ENCODE results near the gene UBE2E2. TPM values are rescaled to one million over a fixed set of nuclear protein-coding genes. Genes with fewer than 3 reads are reported as not detected.

Gene UBE2E2
- total RNA-seq, 4 donors from 2014 or later: 7.9 to 44.7 (median 26.6) TPM

- Histone ChIP-seq H3K36me3 (no peaks in the 10 kb centered on the region), H3K4me1 (peaks cover 9 to 17% of the 10 kb centered on the region in 2 donors), H3K27me3 (no peaks in the 10 kb centered on the region), H3K27ac (no peak overlapping the region), H3K4me3 (no peak overlapping the region), H3K9me3 (no peaks in the 10 kb centered on the region)
- DNase-seq (no peak), ATAC-seq (no peak)
- intact Hi-C loops (cut with DNase I; ENCODE audit: low total_unique reads): no loop called here
- in situ Hi-C loops (cut with MboI; ENCODE audit: low sequenced_read_pairs in 4 of 4): no loop called here
- TF ChIP-seq CTCF (IDR thresholded peaks at IDR 0.05 in 4 of 5, conservative IDR thresholded peaks at IDR 0.05 in 1 of 5) (no peak), POLR2A (IDR thresholded peaks at IDR 0.05) (no peak)
Measured at GRCh38 chr3:23552506-23552905, 349.4 kb downstream of the UBE2E2 start.

- Histone ChIP-seq H3K27ac (no peak overlapping the region), H3K9me3 (no peaks in the 10 kb centered on the region), H3K4me3 (no peak overlapping the region), H3K36me3 (no peaks in the 10 kb centered on the region), H3K4me1 (peaks cover 7 to 8% of the 10 kb centered on the region in 2 donors), H3K27me3 (no peaks in the 10 kb centered on the region)
- no peak for ATAC-seq
- intact Hi-C loops (cut with DNase I; ENCODE audit: low total_unique reads): no loop called here
- TF ChIP-seq CTCF (IDR thresholded peaks at IDR 0.05 in 4 of 5, conservative IDR thresholded peaks at IDR 0.05 in 1 of 5) (no peak), POLR2A (IDR thresholded peaks at IDR 0.05) (no peak)
- no peak for DNase-seq
- in situ Hi-C loops (cut with MboI; ENCODE audit: low sequenced_read_pairs in 4 of 4): no loop called here
Measured at GRCh38 chr3:23553353-23553752, 350.2 kb downstream of the UBE2E2 start.

- in situ Hi-C loops (cut with MboI; ENCODE audit: low sequenced_read_pairs in 4 of 4) (no loop called here), intact Hi-C loops (cut with DNase I; ENCODE audit: low total_unique reads) (no loop called here)
- ATAC-seq: no peak
- Histone ChIP-seq H3K4me1 (peaks cover 10 to 18% of the 10 kb centered on the region in 2 donors), H3K36me3 (no peaks in the 10 kb centered on the region), H3K27me3 (no peaks in the 10 kb centered on the region), H3K9me3 (no peaks in the 10 kb centered on the region), H3K27ac (no peak overlapping the region), H3K4me3 (no peak overlapping the region)
- DNase-seq: no peak
- no peak for TF ChIP-seq CTCF (IDR thresholded peaks at IDR 0.05 in 4 of 5, conservative IDR thresholded peaks at IDR 0.05 in 1 of 5)
- no peak for TF ChIP-seq POLR2A (IDR thresholded peaks at IDR 0.05)
Measured at GRCh38 chr3:23565041-23565775, 362.1 kb downstream of the UBE2E2 start.

GRCh38 chr3:23566499-23566898 is 363.4 kb downstream of the UBE2E2 start:
- H3K27ac ChIP-seq: no peak overlapping the region
- no peaks in the 10 kb centered on the region for H3K27me3 ChIP-seq
- in situ Hi-C loops (cut with MboI; ENCODE audit: low sequenced_read_pairs in 4 of 4) (no loop called here), intact Hi-C loops (cut with DNase I; ENCODE audit: low total_unique reads) (no loop called here)
- TF ChIP-seq POLR2A (IDR thresholded peaks at IDR 0.05): no peak
- no peak for TF ChIP-seq CTCF (IDR thresholded peaks at IDR 0.05 in 4 of 5, conservative IDR thresholded peaks at IDR 0.05 in 1 of 5)
- no peaks in the 10 kb centered on the region for H3K36me3 ChIP-seq
- H3K9me3 ChIP-seq: no peaks in the 10 kb centered on the region
- peaks cover 10 to 18% of the 10 kb centered on the region in 2 donors for H3K4me1 ChIP-seq
- ATAC-seq (no peak), DNase-seq (no peak)
- H3K4me3 ChIP-seq: no peak overlapping the region

Data from gastrocnemius medialis (tissue), 4 donors.